Colon (tissue), 2 donors: ENCODE measurements around the gene ZNF362.
"Not testable (repeated sequence)": the region's sequence is repeated elsewhere in the genome, so short reads cannot be mapped to it uniquely, and the experiment has no call there.

Experiments
- FAIRE-seq: peaks from 2 replicates; lab custom pipeline; 2012; peaks lifted over from hg19 to GRCh38; lab: Jason Lieb, UNC
- donor health status: control.
- donor health status: control.

Gene ZNF362

GRCh38 chr1:33306653-33307493 is 50.6 kb downstream of the ZNF362 start:
- FAIRE-seq, result no peak

GRCh38 chr1:33307494-33307864 is 51.2 kb downstream of the ZNF362 start:
- no peak for FAIRE-seq

GRCh38 chr1:33309351-33309750 is 53.1 kb downstream of the ZNF362 start:
- not testable (repeated sequence) for FAIRE-seq

- no peak for FAIRE-seq
Observed at GRCh38 chr1:33310702-33311101, 54.4 kb downstream of the ZNF362 start.

GRCh38 chr1:33311706-33312412 is 55.6 kb downstream of the ZNF362 start:
- no peak for FAIRE-seq

DNA sequence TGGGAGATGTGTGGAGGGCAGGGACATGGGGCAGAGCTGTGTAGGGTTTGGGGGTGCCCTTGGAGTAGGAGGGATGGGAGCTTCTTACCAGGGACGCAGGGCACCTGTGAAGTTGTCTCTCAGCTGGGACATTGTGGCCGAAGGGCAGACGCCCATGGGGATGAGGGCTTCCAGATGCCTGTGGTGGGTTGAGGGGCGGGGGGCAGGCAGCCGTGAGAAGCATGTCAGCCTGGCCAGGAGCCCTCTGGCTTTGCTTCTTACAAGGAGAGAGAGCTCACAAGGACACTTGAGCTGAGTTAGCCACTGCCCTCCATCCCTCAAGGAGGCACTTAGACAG is 56.1 kb downstream of the ZNF362 start:
- no peak for FAIRE-seq

DNA sequence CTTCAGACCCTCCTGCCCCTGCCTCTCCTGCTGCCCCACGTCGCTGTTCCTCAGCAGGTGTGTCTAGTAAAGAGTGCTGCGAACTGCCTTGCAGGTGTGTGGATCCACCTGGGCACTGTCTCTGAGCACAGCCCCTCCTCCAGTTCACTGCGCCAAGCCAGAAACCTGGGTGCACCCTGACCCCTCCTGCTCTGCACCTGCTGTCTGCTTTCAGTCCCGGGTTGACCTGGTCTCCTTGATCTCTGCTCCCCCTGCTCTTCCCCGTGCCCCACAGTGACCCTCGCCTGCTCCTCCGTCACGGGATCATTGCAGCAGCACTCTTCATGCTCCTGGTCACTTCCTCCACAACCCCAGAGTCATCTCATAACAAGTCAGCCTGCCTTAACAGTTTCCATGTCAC is 58.1 kb downstream of the ZNF362 start:
- no peak for FAIRE-seq

- no peak for FAIRE-seq
Observed at GRCh38 chr1:33316601-33317000, 60.3 kb downstream of the ZNF362 start.

- no peak for FAIRE-seq
Observed at GRCh38 chr1:33317354-33317753, 61.1 kb downstream of the ZNF362 start.

DNA sequence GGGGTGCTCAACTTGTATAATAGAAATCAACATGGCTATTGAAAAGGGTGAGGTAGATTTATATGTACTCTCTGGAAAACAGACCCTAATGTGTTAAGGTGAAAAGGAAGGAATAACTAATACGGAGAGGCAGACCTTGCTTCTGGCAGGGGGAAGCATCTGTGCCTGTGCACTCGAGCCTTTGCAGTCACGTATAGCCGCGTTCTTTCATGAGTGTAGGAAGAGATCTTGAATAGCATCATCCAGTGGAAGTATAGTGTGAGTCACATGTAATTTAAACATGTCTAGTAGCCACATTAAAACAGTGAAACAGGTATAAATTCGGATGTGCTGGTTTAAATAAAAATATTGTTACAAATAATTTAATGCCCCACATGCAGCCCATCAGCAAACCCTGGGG is 61.7 kb downstream of the ZNF362 start:
- no peak for FAIRE-seq

- no peak for FAIRE-seq
Observed at GRCh38 chr1:33319186-33319948, 63.1 kb downstream of the ZNF362 start.

- FAIRE-seq, result no peak
Observed at GRCh38 chr1:33319949-33320618, 63.8 kb downstream of the ZNF362 start.

- FAIRE-seq, result no peak
Observed at GRCh38 chr1:33320619-33321165, 64.4 kb downstream of the ZNF362 start, which contains the start of gene A3GALT2. A3GALT2 (minus strand) TSS chr1:33321098; CDS start chr1:33321098, 0 bp downstream.

- FAIRE-seq, result no peak
Observed at GRCh38 chr1:33321178-33321577, 64.9 kb downstream of the ZNF362 start.

GRCh38 chr1:33322109-33322508 is 65.8 kb downstream of the ZNF362 start:
- no peak for FAIRE-seq

GRCh38 chr1:33322870-33323585 is 66.7 kb downstream of the ZNF362 start:
- FAIRE-seq, result no peak

GRCh38 chr1:33323663-33324477 is 67.6 kb downstream of the ZNF362 start:
- no peak for FAIRE-seq

GRCh38 chr1:33324677-33325575 is 68.6 kb downstream of the ZNF362 start:
- FAIRE-seq, result no peak

GRCh38 chr1:33326785-33327184 is 70.5 kb downstream of the ZNF362 start:
- FAIRE-seq, result no peak
